HUES6 (cell line): Measurements from ENCODE around the gene CDC42EP5.

Experiments used
- H3K27ac ChIP-seq: 2 replicates; pipeline ENCODE4 v1.7.0; 2013; ENCODE audit warnings: low read depth, mild to moderate bottlenecking, low read length, inconsistent platforms
- H3K27me3 ChIP-seq: 2 replicates; pipeline ENCODE4 v1.6.1; 2013; ENCODE audit warnings: low read length; ENCODE audit not compliant: control insufficient read depth, insufficient read depth
- H3K36me3 ChIP-seq: 2 replicates; pipeline ENCODE4 v1.6.1; 2013; ENCODE audit warnings: low read length; ENCODE audit not compliant: control insufficient read depth, insufficient read depth
- H3K4me1 ChIP-seq: 2 replicates; pipeline ENCODE4 v1.6.1; 2013; ENCODE audit warnings: low read length; ENCODE audit not compliant: control insufficient read depth, insufficient read depth
- H3K4me3 ChIP-seq: 2 replicates; pipeline ENCODE4 v1.5.1; 2013; ENCODE audit warnings: low read depth, low read length
- H3K9ac ChIP-seq: one replicate; pipeline ENCODE4 v1.6.1; 2013; ENCODE audit warnings: mild to moderate bottlenecking, low read length
- H3K9me3 ChIP-seq: 2 replicates; pipeline ENCODE4 v1.6.1; 2013; ENCODE audit warnings: low read depth, low read length; ENCODE audit not compliant: control insufficient read depth, insufficient read depth

Gene CDC42EP5

GRCh38 chr19:54421169-54421516 is 52.0 kb downstream of the CDC42EP5 start:
- Histone ChIP-seq H3K4me3 (peak overlapping the region; percentile 62; the same call in 1 of the 2 replicates), H3K27me3 (peaks cover 63% of the 10 kb centered on the region), H3K36me3 (no peaks in the 10 kb centered on the region; the same call in 1 of the 2 replicates), H3K9ac (peak overlapping the region; percentile 13), H3K9me3 (no peaks in the 10 kb centered on the region), H3K27ac (no peak overlapping the region), H3K4me1 (peaks cover 44% of the 10 kb centered on the region)

DNA sequence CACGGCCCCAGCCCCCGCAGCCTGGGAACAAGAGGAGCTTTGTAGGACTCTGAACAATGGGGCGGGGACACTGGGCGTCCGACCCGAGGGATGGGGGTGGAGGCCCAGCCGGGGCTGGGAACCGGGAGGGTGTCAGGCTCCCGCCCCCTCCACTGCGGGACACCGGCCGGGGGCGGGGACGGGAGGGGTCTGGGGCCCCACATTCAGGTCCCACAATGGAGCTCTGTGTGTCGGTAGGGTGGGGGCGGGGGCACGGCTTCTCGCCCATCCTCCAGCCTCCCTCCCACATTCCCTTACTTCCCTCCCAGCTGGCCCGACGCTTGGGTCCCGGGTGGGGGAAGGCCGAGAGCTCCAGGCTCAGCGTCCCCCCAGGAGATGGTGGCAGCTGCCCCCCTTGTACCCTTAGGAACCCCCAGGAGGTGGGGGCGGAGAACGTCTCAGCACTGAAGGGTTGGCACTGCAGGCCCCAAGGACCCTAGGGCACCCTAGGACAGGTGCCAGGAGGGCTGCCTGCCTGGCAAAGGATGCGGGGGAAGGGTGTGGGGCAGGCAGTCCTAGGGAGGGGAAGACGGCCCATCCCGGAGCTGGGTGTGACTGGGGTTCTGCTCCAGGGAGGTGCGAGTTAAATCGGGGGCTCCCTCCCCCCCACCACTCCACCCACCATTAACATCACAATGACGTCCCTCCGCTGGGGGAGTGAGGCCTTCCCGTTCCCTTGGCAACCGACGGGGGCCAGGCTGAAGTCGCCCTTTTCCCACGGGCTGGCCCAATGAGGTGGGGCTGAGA is 52.5 kb downstream of the CDC42EP5 start:
- H3K27ac ChIP-seq: peak overlapping the region; percentile 52; the same call in 1 of the 2 replicates
- H3K36me3 ChIP-seq: no peaks in the 10 kb centered on the region; the same call in 1 of the 2 replicates
- H3K27me3 ChIP-seq: peaks cover 64% of the 10 kb centered on the region
- no peaks in the 10 kb centered on the region for H3K9me3 ChIP-seq
- peak overlapping the region; percentile 62 for H3K4me3 ChIP-seq
- peak overlapping the region; percentile 85 for H3K9ac ChIP-seq
- H3K4me1 ChIP-seq: peaks cover 47% of the 10 kb centered on the region

DNA sequence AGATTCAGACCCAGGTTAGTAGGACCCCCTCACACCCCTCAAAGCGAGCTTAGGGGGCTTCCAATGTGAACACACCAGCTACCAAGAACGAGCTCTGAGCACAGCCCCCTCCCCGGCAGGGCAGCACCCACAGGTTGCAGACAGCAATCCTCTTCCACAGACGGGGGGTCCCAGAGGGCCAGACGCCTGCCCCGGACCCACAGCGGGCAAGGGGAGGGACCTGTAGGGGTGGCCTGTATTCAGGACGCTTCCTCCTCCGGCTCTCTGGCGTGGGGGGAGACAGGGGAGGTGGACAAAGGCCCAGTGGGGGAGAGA is 53.1 kb downstream of the CDC42EP5 start:
- peak overlapping the region; percentile 62 for H3K4me3 ChIP-seq
- peak overlapping the region; percentile 67 for H3K9ac ChIP-seq

DNA sequence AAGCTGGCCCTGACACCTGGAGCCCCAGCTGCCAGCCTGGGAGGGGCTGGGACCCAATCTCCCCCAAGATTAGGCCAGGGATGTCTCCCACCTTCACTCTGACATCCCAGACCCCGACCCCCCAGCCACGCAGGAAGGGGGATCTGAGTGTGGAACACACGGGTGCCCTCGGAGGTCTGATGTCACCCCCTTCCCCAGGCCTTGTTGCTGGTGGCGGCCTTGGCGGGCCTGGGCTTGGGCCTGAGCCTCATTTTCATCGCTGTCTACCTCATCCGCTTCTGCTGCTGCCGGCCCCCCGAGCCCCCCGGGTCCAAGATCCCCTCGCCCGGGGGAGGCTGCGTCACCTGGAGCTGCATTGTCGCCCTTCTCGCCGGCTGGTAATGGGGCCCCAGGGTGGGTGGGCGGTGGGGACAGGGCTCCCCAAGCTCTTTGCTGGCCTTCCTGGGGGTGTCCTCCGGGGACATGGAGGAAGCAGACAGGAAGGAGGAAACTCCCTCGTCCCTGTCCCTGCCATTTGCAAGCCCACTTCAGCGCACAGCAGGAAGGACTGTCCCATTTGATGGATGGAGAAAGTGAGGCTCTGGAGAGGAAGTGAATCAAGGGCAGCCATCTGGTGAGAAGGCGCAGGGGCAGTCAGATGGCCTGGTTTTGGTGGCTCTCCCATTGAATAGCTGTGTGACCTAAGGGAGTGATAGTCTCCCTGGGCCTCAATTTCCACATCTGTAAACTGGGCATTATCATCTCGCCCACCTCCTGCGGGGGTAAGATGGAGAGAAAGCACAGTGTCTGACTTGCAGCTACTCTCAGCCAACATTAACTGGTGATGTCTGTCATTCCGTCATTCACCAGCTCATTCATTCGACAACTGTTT is 53.9 kb downstream of the CDC42EP5 start:
- Histone ChIP-seq H3K9ac (no peak overlapping the region), H3K27ac (no peak overlapping the region), H3K9me3 (peaks cover 7% of the 10 kb centered on the region; the same call in 1 of the 2 replicates), H3K4me3 (no peak overlapping the region), H3K36me3 (no peaks in the 10 kb centered on the region; the same call in 1 of the 2 replicates), H3K27me3 (peaks cover 63% of the 10 kb centered on the region), H3K4me1 (peaks cover 47% of the 10 kb centered on the region)

More for the DNA sequence above, 53.1 kb downstream of the CDC42EP5 start:
- Histone ChIP-seq H3K9me3 (peaks cover under 1% of the 10 kb centered on the region; the same call in 1 of the 2 replicates), H3K4me1 (peaks cover 47% of the 10 kb centered on the region), H3K36me3 (no peaks in the 10 kb centered on the region; the same call in 1 of the 2 replicates), H3K27ac (peak overlapping the region; percentile 35; the same call in 1 of the 2 replicates), H3K27me3 (peaks cover 63% of the 10 kb centered on the region)

GRCh38 chr19:54418030-54418929 is 54.8 kb downstream of the CDC42EP5 start:
- H3K27me3 ChIP-seq: peaks cover 70% of the 10 kb centered on the region
- H3K4me1 ChIP-seq: peaks cover 47% of the 10 kb centered on the region
- H3K27ac ChIP-seq: no peak overlapping the region
- H3K9me3 ChIP-seq: peaks cover 12% of the 10 kb centered on the region; the same call in 1 of the 2 replicates
- peak overlapping the region; percentile 10 for H3K9ac ChIP-seq
- no peak overlapping the region for H3K4me3 ChIP-seq
- H3K36me3 ChIP-seq: no peaks in the 10 kb centered on the region; the same call in 1 of the 2 replicates

GRCh38 chr19:54416695-54417491 is 56.2 kb downstream of the CDC42EP5 start:
- H3K4me3 ChIP-seq: peak overlapping the region; percentile 58
- H3K27me3 ChIP-seq: peaks cover 71% of the 10 kb centered on the region

DNA sequence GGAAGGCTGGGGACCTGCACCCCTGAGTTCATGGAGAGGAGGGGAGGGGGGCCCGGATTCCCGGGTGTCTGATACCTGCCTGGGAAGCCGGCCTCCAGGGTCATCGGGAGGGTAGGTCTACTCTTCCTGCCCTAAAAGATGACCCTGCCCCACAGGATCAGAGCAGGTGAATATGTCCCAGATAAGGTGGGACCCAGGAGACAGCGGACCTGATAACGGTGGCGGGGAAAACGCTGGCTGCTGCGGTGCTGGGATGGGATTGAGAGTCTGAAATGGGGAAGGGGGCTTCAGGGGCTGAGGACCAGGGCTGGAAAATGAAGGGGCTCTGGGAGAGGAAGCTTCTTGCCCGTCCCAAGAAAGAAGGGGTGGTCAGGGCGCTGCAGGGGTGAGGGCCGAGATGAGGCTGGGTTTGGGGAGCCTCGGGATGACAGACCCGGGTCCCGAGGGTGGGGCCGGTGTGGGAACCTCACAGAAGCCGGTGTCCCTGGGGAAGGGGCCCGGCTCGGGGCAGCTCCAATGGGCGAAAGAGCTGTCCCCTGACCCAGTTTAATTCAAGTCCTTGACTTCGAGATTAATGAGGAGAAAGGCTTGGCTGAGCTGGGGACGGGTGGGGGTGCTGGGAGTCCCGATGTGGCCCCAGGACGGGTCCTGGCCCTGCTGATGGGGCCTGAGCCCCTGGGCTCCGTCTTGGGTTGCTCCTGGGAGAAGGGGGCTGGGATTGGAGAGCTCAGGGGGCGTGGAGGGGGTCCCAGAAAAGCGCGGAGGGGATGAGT is 57.0 kb downstream of the CDC42EP5 start:
- H3K4me1 ChIP-seq: peaks cover 33% of the 10 kb centered on the region
- H3K27me3 ChIP-seq: peaks cover 68% of the 10 kb centered on the region
- peak overlapping the region; percentile 58 for H3K4me3 ChIP-seq
- no peaks in the 10 kb centered on the region; the same call in 1 of the 2 replicates for H3K36me3 ChIP-seq
- peaks cover 12% of the 10 kb centered on the region; the same call in 1 of the 2 replicates for H3K9me3 ChIP-seq
- H3K27ac ChIP-seq: no peak overlapping the region
- no peak overlapping the region for H3K9ac ChIP-seq

More at GRCh38 chr19:54416695-54417491, 56.2 kb downstream of the CDC42EP5 start:
- H3K4me1 ChIP-seq: peaks cover 41% of the 10 kb centered on the region
- peak overlapping the region; percentile 12 for H3K9ac ChIP-seq
- H3K36me3 ChIP-seq: no peaks in the 10 kb centered on the region; the same call in 1 of the 2 replicates
- H3K9me3 ChIP-seq: peaks cover 12% of the 10 kb centered on the region; the same call in 1 of the 2 replicates
- no peak overlapping the region for H3K27ac ChIP-seq

DNA sequence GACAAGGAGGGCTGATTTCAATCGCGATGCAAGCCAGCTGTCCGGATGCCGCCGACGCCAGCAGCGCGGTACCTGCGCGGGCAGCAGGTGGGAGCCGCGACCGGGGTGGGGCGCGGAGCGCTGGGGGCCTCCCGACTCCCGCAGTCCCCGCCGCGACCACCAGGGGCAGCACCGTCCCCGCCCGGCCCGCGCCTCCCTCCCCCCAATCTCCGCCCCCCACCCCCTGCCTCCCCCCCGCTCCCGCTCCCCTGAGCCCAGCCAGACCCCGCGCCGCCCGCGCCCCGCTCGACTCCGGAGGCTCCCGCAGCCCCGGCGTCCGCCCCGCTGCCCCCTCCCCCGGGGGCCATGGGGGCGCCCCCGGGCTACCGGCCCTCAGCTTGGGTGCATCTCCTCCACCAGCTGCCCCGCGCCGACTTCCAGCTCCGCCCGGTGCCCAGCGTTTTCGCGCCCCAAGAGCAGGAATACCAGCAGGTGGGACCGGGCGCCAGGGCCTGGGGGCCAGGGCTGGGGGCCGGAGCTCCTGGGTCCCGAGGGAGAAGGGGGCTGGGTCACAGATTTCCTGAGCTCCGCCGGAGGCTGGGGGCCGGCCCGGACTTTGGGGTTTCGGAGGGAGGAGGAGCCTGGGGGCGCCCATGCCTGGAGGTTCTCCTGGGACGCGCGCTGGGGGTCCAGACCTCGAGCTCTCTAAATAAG is 57.7 kb downstream of the CDC42EP5 start, which contains the start of gene TTYH1:
Gene TTYH1, plus strand, starts transcription at position 257 of the 693 bp plus-strand sequence. Its CDS starts 89 bp downstream, at position 346.
- H3K27ac ChIP-seq: no peak within 1 kb of the TSS
- no peak within 1 kb of the TSS for H3K9ac ChIP-seq
- peaks cover 12% of the 10 kb centered on the region; the same call in 1 of the 2 replicates for H3K9me3 ChIP-seq
- H3K27me3 ChIP-seq: peaks cover 71% of the 10 kb centered on the region
- H3K4me1 ChIP-seq: peaks cover 30% of the 10 kb centered on the region
- H3K4me3 ChIP-seq: peak within 1 kb of the TSS; percentile 58
- H3K36me3 ChIP-seq: no peaks in the 10 kb centered on the region; the same call in 1 of the 2 replicates
